Keratinocyte (primary cell): Measurements from ENCODE around the gene PRLH. TPM values are rescaled to one million over a fixed set of nuclear protein-coding genes. Genes with fewer than 3 reads are reported as not detected.

ENCODE experiments used
- DNase-seq: peaks from one replicate; pipeline ENCODE4 v3.0.0-alpha.2; 2011; ENCODE audit warnings: low read depth, missing footprints, low spot score
- FAIRE-seq: peaks from 2 replicates; lab custom pipeline; 2011; peaks lifted over from hg19 to GRCh38; lab: Jason Lieb, UNC
- H2AFZ ChIP-seq: 2 replicates; pipeline ENCODE4 v1.6.0; 2012; ENCODE audit warnings: low read length, control low read depth, inconsistent platforms; ENCODE audit not compliant: control insufficient read depth
- H3K27ac ChIP-seq: 2 replicates; pipeline ENCODE4 v1.5.1; 2011; ENCODE audit warnings: low read length; ENCODE audit not compliant: control insufficient read depth, insufficient read depth
- H3K27me3 ChIP-seq: 3 replicates; pipeline ENCODE4 v1.6.0; 2011; ENCODE audit warnings: low read length; ENCODE audit not compliant: control insufficient read depth, insufficient read depth; ENCODE audit errors: extremely low read depth
- H3K36me3 ChIP-seq, 2 experiments: 2 replicates in 1 of 2; 3 replicates in 1 of 2; pipeline ENCODE4 v1.5.1; 2011; ENCODE audit warnings: low read length in 2 of 2, mild to moderate bottlenecking in 1 of 2; ENCODE audit not compliant: control insufficient read depth in 2 of 2, insufficient read depth in 2 of 2; ENCODE audit errors: extremely low read depth in 1 of 2
- H3K4me1 ChIP-seq: 3 replicates; pipeline ENCODE4 v1.5.1; 2011; ENCODE audit warnings: low read length; ENCODE audit not compliant: control insufficient read depth, insufficient read depth; ENCODE audit errors: extremely low read depth
- H3K4me2 ChIP-seq: 3 replicates; pipeline ENCODE4 v1.6.0; 2011; ENCODE audit warnings: low read depth, low read length; ENCODE audit not compliant: control insufficient read depth, insufficient read depth; ENCODE audit errors: extremely low read depth
- H3K4me3 ChIP-seq, 3 experiments: fragments of 200-600 bp in 1 of 3; sonication (generic) in 1 of 3; 2 replicates in 2 of 3; 3 replicates in 1 of 3; pipeline ENCODE4 v1.5.1; 2011 to 2016; ENCODE audit warnings: low read length in 3 of 3, mild to moderate bottlenecking in 3 of 3, control low read depth in 2 of 3, inconsistent platforms in 1 of 3, low read depth in 1 of 3, mixed read lengths in 1 of 3, mixed run types in 1 of 3, moderate library complexity in 1 of 3; ENCODE audit not compliant: control insufficient read depth in 2 of 3, insufficient read depth in 2 of 3; ENCODE audit errors: extremely low read depth in 1 of 3
- H3K79me2 ChIP-seq: 2 replicates; pipeline ENCODE4 v1.6.0; 2012; ENCODE audit warnings: low read length; ENCODE audit not compliant: control insufficient read depth, insufficient read depth
- H3K9ac ChIP-seq: 3 replicates; pipeline ENCODE4 v1.6.0; 2011; ENCODE audit warnings: low read length; ENCODE audit not compliant: control insufficient read depth, insufficient read depth; ENCODE audit errors: extremely low read depth
- H3K9me1 ChIP-seq: 3 replicates; pipeline ENCODE4 v1.6.0; 2011; ENCODE audit warnings: low read length; ENCODE audit not compliant: control insufficient read depth, insufficient read depth; ENCODE audit errors: extremely low read depth
- H3K9me3 ChIP-seq: 2 replicates; pipeline ENCODE4 v1.5.1; 2012; ENCODE audit warnings: low read depth, low read length; ENCODE audit not compliant: control insufficient read depth
- H4K20me1 ChIP-seq: 3 replicates; pipeline ENCODE4 v1.6.0; 2011; ENCODE audit warnings: low read length; ENCODE audit not compliant: control insufficient read depth, insufficient read depth; ENCODE audit errors: extremely low read depth
- EZH2 ChIP-seq: IDR thresholded peaks from one replicate; pipeline ENCODE4 v1.6.1; 2012; ENCODE audit warnings: inconsistent platforms, mild to moderate bottlenecking, low read length, moderate library complexity
- dilution Hi-C: fragments of 300-500 bp; cut with MboI; formaldehyde crosslinking; loops from one replicate; pipeline ENCODE4 v1.7.0; 2020; ENCODE audit warnings: low sequenced_read_pairs; ENCODE audit not compliant: extremely low pct_ligation_motif_present
- polyA plus RNA-seq, 5 experiments: library from polyadenylated mRNA; depleted of rRNA in 3 of 5; stranded (reverse) in 3 of 5; stranded (forward) in 1 of 5; unstranded in 1 of 5; fragments of >200 nt; gene quantifications; 1 replicate in 1 of 5; 2 replicates in 3 of 5; 3 replicates in 1 of 5; pipeline versions ENCODE4 v1.2.1 to v1.2.3, GENCODE V29; 2011 to 2012; ENCODE audit warnings: missing spikeins in 2 of 5, low read depth in 1 of 5, low replicate concordance in 1 of 5
- TF ChIP-seq, protein P1 (sequence below), 3 experiments: IDR thresholded peaks in 1 of 3; conservative IDR thresholded peaks in 1 of 3; optimal IDR thresholded peaks in 1 of 3; 2 replicates in 2 of 3; 3 replicates in 1 of 3; pipeline versions ENCODE3 to v1.5.1; 2011; ENCODE audit warnings: low read length in 3 of 3, mild to moderate bottlenecking in 3 of 3, moderate library complexity in 2 of 3, control low read depth in 1 of 3, inconsistent platforms in 1 of 3; ENCODE audit not compliant: insufficient read depth in 2 of 3; ENCODE audit errors: extremely low read depth in 1 of 3

PRLH gene
- polyA plus RNA-seq, 1 donor (not counting 4 experiments of a cell fraction or from before 2014, with no cell fraction given), result not detected

DNA sequence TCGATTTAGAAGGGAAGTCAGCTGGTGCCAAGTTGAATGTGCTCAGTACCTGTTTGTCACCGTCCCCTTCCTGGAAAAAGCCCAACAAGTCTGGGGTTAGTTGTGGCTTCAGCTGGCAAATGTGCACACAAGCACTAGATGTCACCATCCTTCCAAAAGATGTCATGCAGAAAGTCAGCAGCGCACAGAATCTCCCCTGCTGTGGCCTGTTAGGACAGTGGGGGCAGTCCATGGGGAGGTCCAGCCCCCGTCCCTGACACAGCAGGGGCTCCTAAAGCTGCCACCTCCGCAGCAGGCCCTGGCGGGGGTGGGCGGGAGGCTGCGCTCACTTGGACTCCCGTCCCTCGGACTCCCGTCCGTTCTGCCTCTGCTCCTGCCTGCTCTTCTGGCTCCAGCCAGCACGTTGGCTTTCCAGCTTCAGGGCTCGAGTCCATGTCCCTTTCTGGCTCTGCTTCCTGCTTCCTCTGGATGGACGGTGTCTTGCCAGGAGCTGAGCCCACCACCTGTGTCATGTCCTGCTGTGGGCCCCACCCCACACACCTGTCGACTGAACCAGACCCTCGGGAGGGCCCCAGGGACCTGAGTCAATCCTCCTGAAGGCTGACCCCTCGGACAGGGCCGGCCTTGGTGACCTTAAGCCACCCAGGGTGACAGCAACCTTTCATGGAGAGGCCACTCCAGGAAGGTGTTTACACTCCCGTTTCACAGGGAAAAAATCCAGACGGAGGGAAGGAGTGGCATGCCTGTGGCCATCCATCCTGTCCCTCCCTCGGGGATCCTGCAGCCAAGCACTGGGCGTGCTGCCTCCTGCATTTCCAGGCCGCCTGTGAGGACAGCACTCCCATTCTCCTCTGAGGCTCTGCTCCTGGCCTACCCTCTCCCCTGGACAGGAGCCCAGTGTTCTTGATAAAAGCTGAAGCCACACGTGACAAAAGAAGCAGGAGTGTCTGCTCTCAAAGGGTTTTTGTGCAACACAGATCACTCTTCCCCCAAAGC, 15.7 kb downstream of the PRLH start:
- dilution Hi-C loops, result no loop called here
- no peak overlapping the region for H3K4me3 ChIP-seq
- no peak for DNase-seq
- H3K27me3 ChIP-seq, result no peaks in the 10 kb centered on the region
- H2AFZ ChIP-seq, result peak overlapping the region; percentile 10
- no peak overlapping the region for H3K27ac ChIP-seq
- FAIRE-seq, result no peak
- no peak for TF ChIP-seq EZH2
- TF ChIP-seq, protein P1, sequence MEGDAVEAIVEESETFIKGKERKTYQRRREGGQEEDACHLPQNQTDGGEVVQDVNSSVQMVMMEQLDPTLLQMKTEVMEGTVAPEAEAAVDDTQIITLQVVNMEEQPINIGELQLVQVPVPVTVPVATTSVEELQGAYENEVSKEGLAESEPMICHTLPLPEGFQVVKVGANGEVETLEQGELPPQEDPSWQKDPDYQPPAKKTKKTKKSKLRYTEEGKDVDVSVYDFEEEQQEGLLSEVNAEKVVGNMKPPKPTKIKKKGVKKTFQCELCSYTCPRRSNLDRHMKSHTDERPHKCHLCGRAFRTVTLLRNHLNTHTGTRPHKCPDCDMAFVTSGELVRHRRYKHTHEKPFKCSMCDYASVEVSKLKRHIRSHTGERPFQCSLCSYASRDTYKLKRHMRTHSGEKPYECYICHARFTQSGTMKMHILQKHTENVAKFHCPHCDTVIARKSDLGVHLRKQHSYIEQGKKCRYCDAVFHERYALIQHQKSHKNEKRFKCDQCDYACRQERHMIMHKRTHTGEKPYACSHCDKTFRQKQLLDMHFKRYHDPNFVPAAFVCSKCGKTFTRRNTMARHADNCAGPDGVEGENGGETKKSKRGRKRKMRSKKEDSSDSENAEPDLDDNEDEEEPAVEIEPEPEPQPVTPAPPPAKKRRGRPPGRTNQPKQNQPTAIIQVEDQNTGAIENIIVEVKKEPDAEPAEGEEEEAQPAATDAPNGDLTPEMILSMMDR (optimal IDR thresholded peaks at IDR 0.05 in 1 of 3, IDR thresholded peaks at IDR 0.05 in 1 of 3, conservative IDR thresholded peaks at IDR 0.05 in 1 of 3; ENCODE audit: extremely low read depth in 1 of 3, insufficient read depth in 2 of 3, low read length in 3 of 3), result peak in 2 of 3 experiments; percentile 18 to 49
- H3K79me2 ChIP-seq, result no peaks in the 10 kb centered on the region
- H3K4me1 ChIP-seq, result no peaks in the 10 kb centered on the region
- no peaks in the 10 kb centered on the region for H3K9me1 ChIP-seq
- H3K9me3 ChIP-seq, result no peaks in the 10 kb centered on the region
- no peaks in the 10 kb centered on the region for H4K20me1 ChIP-seq
- H3K4me2 ChIP-seq, result no peak overlapping the region
- H3K9ac ChIP-seq, result no peak overlapping the region
- H3K36me3 ChIP-seq, result no peaks in the 10 kb centered on the region

DNA sequence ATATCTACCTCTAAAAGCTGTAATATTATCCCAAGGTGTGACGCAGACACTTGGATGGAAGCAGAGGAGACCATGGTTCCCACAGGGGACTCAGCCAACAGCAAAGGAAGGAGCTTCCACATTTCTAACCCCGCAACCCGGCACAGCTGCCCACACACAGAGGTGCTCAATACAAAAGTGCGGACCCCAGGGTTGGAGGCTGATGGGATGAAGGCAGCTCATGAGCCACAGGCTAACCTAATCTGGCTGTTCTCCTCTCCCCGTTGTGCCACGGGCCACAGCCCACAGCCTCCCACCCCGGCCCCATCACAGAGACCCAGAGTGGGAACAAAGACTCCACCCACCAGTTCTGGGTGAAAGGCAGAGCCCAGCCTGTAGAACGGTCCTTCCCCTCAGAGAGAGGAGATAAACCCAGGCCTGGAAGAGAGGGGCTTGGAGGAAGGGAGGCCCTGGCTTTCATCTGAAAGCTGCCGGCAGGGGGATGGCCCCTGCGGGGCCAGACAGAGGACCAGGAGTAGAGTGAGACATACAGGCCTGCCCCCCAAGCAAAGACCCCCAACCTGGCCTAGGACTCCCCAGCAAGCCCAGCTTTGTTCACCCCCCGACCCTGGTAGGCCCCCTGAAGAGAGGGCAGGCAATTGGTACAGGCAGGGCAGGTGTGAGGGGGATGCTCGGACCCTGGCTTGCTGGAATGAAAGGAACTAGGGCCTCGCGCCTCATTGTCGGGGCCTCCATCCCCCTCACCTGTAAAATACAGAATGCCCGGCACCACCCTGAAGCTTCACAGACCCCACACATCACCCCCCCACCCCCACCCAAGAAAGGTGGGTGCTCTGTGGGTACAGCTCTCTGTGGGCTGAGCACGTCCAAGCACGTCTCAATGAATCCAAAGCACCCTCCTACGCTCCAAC, 17.3 kb downstream of the PRLH start:
- H3K9ac ChIP-seq, result no peak overlapping the region
- H3K36me3 ChIP-seq, result no peaks in the 10 kb centered on the region
- H3K4me1 ChIP-seq, result no peaks in the 10 kb centered on the region
- H3K4me3 ChIP-seq, result no peak overlapping the region
- H3K27ac ChIP-seq, result no peak overlapping the region
- TF ChIP-seq, protein P1 (optimal IDR thresholded peaks at IDR 0.05 in 1 of 3, IDR thresholded peaks at IDR 0.05 in 1 of 3, conservative IDR thresholded peaks at IDR 0.05 in 1 of 3; ENCODE audit: extremely low read depth in 1 of 3, insufficient read depth in 2 of 3, low read length in 3 of 3), result no peak
- no peak for TF ChIP-seq EZH2
- no peaks in the 10 kb centered on the region for H4K20me1 ChIP-seq
- H2AFZ ChIP-seq, result no peak overlapping the region
- dilution Hi-C loops, result no loop called here
- no peaks in the 10 kb centered on the region for H3K9me3 ChIP-seq
- H3K4me2 ChIP-seq, result no peak overlapping the region
- FAIRE-seq (no peak), DNase-seq (no peak)
- no peaks in the 10 kb centered on the region for H3K79me2 ChIP-seq
- H3K9me1 ChIP-seq, result no peaks in the 10 kb centered on the region
- no peaks in the 10 kb centered on the region for H3K27me3 ChIP-seq
